BLaER1 treated with 17β-estradiol and CSF1 and Interleukin-3, amounts not matched to agents 10 nM and 100 nM (cell line): ENCODE data around the gene CHRNB4.

ENCODE experiments used
- H3K27ac ChIP-seq, 11 experiments: shearing (Covaris generic); formaldehyde crosslinking; 2 replicates each; pipeline ENCODE4 v1.8.1; 2022
- H3K27me3 ChIP-seq, 11 experiments: shearing (Covaris generic); formaldehyde crosslinking; 2 replicates each; pipeline ENCODE4 v1.8.1; 2022
- H3K36me3 ChIP-seq, 11 experiments: shearing (Covaris generic); formaldehyde crosslinking; 2 replicates each; pipeline ENCODE4 v1.8.1; 2022
- H3K4me1 ChIP-seq, 10 experiments: shearing (Covaris generic); formaldehyde crosslinking; 2 replicates each; pipeline ENCODE4 v1.8.1; 2022
- H3K4me2 ChIP-seq, 11 experiments: shearing (Covaris generic); formaldehyde crosslinking; 2 replicates each; pipeline ENCODE4 v1.8.1; 2022
- H3K4me3 ChIP-seq, 10 experiments: shearing (Covaris generic); formaldehyde crosslinking; 2 replicates each; pipeline ENCODE4 v1.8.1; 2022
- H3K9ac ChIP-seq, 11 experiments: shearing (Covaris generic); formaldehyde crosslinking; 2 replicates each; pipeline ENCODE4 v1.8.1; 2022
- H3K9me3 ChIP-seq, 11 experiments: shearing (Covaris generic); formaldehyde crosslinking; replicated peaks in 1 of 11; 2 replicates each; pipeline ENCODE4 v1.8.1; 2022
- H4K20me1 ChIP-seq, 11 experiments: shearing (Covaris generic); formaldehyde crosslinking; 2 replicates each; pipeline ENCODE4 v1.8.1; 2022
- Cebpa-rat ChIP-seq, 11 experiments: shearing (Covaris generic); IDR thresholded peaks; 2 replicates each; pipeline ENCODE4 v1.8.1; 2022

Gene CHRNB4

GRCh38 chr15:78605201-78605600, 35.8 kb downstream of the CHRNB4 start:
- no peak for TF ChIP-seq Cebpa-rat (IDR thresholded peaks at IDR 0.05)
- no peak overlapping the region for H3K9ac ChIP-seq
- no peaks in the 10 kb centered on the region for H4K20me1 ChIP-seq
- H3K9me3 ChIP-seq, result peaks cover 0 to 3% (median 0%) of the 10 kb centered on the region in 11 experiments; a peak in 1 of 22 replicates
- H3K4me2 ChIP-seq, result no peak overlapping the region
- no peak overlapping the region for H3K4me3 ChIP-seq
- no peaks in the 10 kb centered on the region for H3K27me3 ChIP-seq
- H3K36me3 ChIP-seq, result peaks cover 0 to 20% (median 7%) of the 10 kb centered on the region in 11 experiments; a peak in 7 of 22 replicates
- no peaks in the 10 kb centered on the region for H3K4me1 ChIP-seq
- no peak overlapping the region for H3K27ac ChIP-seq

- Histone ChIP-seq H3K4me1 (no peaks in the 10 kb centered on the region), H3K9me3 (peaks cover 0 to 3% (median 0%) of the 10 kb centered on the region in 11 experiments; a peak in 1 of 22 replicates), H4K20me1 (no peaks in the 10 kb centered on the region), H3K9ac (no peak overlapping the region), H3K27me3 (no peaks in the 10 kb centered on the region), H3K4me3 (no peak overlapping the region), H3K36me3 (peaks cover 0 to 20% (median 7%) of the 10 kb centered on the region in 11 experiments; a peak in 7 of 22 replicates), H3K4me2 (no peak overlapping the region), H3K27ac (no peak overlapping the region)
- TF ChIP-seq Cebpa-rat (IDR thresholded peaks at IDR 0.05), result no peak
Measured at GRCh38 chr15:78604420-78604819, 36.6 kb downstream of the CHRNB4 start.

- Histone ChIP-seq H4K20me1 (no peaks in the 10 kb centered on the region), H3K36me3 (peaks cover 0 to 20% (median 7%) of the 10 kb centered on the region in 11 experiments; a peak in 8 of 22 replicates), H3K9me3 (peaks cover 0 to 3% (median 0%) of the 10 kb centered on the region in 11 experiments; a peak in 1 of 22 replicates), H3K4me2 (no peak overlapping the region), H3K4me3 (no peak overlapping the region), H3K27me3 (no peaks in the 10 kb centered on the region), H3K4me1 (no peaks in the 10 kb centered on the region), H3K27ac (no peak overlapping the region), H3K9ac (no peak overlapping the region)
- no peak for TF ChIP-seq Cebpa-rat (IDR thresholded peaks at IDR 0.05)
Measured at GRCh38 chr15:78603467-78603866, 37.5 kb downstream of the CHRNB4 start.

GRCh38 chr15:78599189-78599588, 41.8 kb downstream of the CHRNB4 start:
- H3K4me2 ChIP-seq, result no peak overlapping the region
- H3K36me3 ChIP-seq, result peaks cover 0 to 33% (median 12%) of the 10 kb centered on the region in 11 experiments; a peak in 13 of 22 replicates
- no peak overlapping the region for H3K27ac ChIP-seq
- no peak overlapping the region for H3K9ac ChIP-seq
- no peak for TF ChIP-seq Cebpa-rat (IDR thresholded peaks at IDR 0.05)
- H3K4me1 ChIP-seq, result no peaks in the 10 kb centered on the region
- H3K9me3 ChIP-seq, result no peaks in the 10 kb centered on the region
- no peaks in the 10 kb centered on the region for H4K20me1 ChIP-seq
- H3K4me3 ChIP-seq, result no peak overlapping the region
- H3K27me3 ChIP-seq, result no peaks in the 10 kb centered on the region

- Histone ChIP-seq H3K4me1 (no peaks in the 10 kb centered on the region), H3K36me3 (peaks cover 0 to 41% (median 20%) of the 10 kb centered on the region in 11 experiments; a peak in 14 of 22 replicates), H3K4me3 (no peak overlapping the region), H3K4me2 (no peak overlapping the region), H3K9ac (no peak overlapping the region), H3K27ac (no peak overlapping the region), H3K9me3 (no peaks in the 10 kb centered on the region), H4K20me1 (no peaks in the 10 kb centered on the region), H3K27me3 (no peaks in the 10 kb centered on the region)
- no peak for TF ChIP-seq Cebpa-rat (IDR thresholded peaks at IDR 0.05)
Measured at GRCh38 chr15:78598348-78598747, 42.7 kb downstream of the CHRNB4 start.

GRCh38 chr15:78597583-78597982, 43.4 kb downstream of the CHRNB4 start:
- Histone ChIP-seq H3K4me3 (no peak overlapping the region), H3K27me3 (no peaks in the 10 kb centered on the region), H3K4me2 (no peak overlapping the region), H3K9ac (no peak overlapping the region), H3K9me3 (no peaks in the 10 kb centered on the region), H4K20me1 (no peaks in the 10 kb centered on the region), H3K36me3 (peaks cover 0 to 48% (median 22%) of the 10 kb centered on the region in 11 experiments; a peak in 14 of 22 replicates), H3K27ac (no peak overlapping the region), H3K4me1 (no peaks in the 10 kb centered on the region)
- TF ChIP-seq Cebpa-rat (IDR thresholded peaks at IDR 0.05), result no peak

- H3K4me1 ChIP-seq, result peaks cover 0 to 11% (median 5%) of the 10 kb centered on the region in 10 experiments; a peak in 14 of 20 replicates
- H3K9me3 ChIP-seq, result no peaks in the 10 kb centered on the region
- no peak overlapping the region for H3K9ac ChIP-seq
- peaks cover 0 to 10% (median 0%) of the 10 kb centered on the region in 11 experiments; a peak in 4 of 22 replicates for H4K20me1 ChIP-seq
- TF ChIP-seq Cebpa-rat (IDR thresholded peaks at IDR 0.05), result no peak
- H3K4me3 ChIP-seq, result no peak overlapping the region
- H3K27me3 ChIP-seq, result no peaks in the 10 kb centered on the region
- H3K36me3 ChIP-seq, result peaks cover 0 to 3% (median 0%) of the 10 kb centered on the region in 11 experiments; a peak in 1 of 22 replicates
- peak overlapping the region in 8 of 11 experiments; percentile 3 to 46 (median 20); a peak in 7 of 22 replicates for H3K4me2 ChIP-seq
- no peak overlapping the region for H3K27ac ChIP-seq
Measured at GRCh38 chr15:78574944-78575343, 66.1 kb downstream of the CHRNB4 start.
